ENCODE results near the gene CCNL1.

DNA sequence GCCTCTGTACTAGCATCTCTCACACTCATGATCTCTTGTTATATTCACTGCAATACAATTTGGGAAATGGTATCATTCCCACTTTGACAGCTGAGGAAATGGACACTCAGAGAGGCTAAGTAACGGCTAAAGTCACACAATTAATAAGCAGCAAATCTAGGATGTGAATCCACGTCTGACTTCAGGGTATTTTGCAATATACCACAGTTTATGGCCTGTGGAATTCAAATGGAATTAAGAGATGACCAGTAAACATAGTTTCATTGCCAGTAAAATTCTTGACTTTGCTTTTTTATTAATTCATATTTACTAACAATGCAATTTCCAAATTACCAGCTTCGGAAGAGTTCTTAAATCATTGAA lies 61.1 kb downstream of the CCNL1 start:
- TF ChIP-seq POLR2A (IDR thresholded peaks at IDR 0.05; ENCODE audit: low read depth, low read length) (no peak), POLR2AphosphoS5 (IDR thresholded peaks at IDR 0.05; ENCODE audit: low read depth, low read length) (no peak)
